NCI-H2081 treated with DMSO at 0.1 percent for 48 hours (cell line): ENCODE data around the gene ITIH6.
"Not testable (repeated sequence)": the region's sequence is repeated elsewhere in the genome, so short reads cannot be mapped to it uniquely, and the experiment has no call there.

Experiments
- DNase-seq: peaks from one replicate; lab custom pipeline; 2025; lab: John Stamatoyannopoulos, UW

ITIH6 gene

DNA sequence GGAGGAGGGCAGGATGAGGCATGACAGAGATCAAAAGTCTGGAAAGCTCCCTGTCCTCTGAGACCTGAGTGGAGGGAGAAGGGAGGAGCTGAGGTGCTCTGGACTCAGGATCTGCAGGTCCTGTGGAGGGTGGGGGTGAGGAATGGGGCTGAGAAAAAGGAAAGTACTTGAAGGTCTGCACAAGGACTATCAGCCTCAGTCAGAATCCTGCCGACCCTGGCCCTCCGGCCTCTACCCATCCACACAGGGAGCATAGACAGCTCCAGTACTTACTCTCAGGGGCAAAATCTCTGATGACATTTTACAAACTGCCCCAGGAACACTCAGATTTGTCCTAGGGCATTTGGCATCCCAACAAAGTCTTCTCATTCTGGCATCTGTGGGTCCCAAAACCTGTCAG, 991 bp upstream of the ITIH6 start:
- no peak for DNase-seq

DNA sequence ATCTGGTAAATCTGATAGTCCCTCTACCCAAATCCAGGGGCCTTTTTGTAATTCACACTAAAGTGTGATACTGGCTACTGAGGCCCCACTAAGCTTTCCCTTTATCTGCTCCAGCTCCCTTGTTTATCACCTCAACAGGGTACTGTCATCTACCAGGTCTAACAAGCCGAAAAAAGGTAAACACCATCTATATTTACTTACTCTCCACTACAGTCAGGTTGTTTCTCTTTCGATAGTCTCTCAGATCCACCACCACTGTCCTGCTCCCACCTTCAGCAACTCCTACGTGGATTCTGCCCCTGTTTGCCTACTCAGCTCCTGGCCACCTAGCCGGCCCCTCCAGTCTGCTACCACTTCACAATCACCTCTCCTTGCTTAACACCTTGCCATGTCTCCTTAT, 3.3 kb downstream of the ITIH6 start:
- DNase-seq, result no peak

GRCh38 chrX:54794028-54794427, 4.0 kb downstream of the ITIH6 start:
- no peak for DNase-seq

DNA sequence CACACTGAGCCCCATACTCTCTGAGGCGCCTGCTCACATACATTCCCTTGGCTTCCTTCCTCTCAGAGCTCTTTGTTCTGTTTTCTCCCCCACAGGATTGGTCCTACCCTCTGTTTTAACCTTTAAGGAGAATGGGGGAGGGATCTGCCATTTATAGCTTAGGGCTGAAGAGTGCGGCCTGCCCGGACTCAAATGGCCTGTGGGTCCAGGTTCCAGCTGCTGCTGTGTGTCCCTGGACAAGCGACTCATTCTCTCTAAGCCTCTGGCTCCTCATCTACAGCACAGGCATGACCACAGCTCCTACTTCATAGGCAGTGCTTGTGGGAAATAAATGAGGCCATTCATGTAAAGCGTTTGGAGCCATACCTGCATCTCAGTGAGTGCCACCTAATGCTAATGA, 8.7 kb downstream of the ITIH6 start:
- not testable (repeated sequence) for DNase-seq

- DNase-seq, result no peak
Observed at GRCh38 chrX:54788446-54788845, 9.6 kb downstream of the ITIH6 start.

GRCh38 chrX:54786967-54787366, 11.1 kb downstream of the ITIH6 start:
- no peak for DNase-seq

GRCh38 chrX:54785901-54786300, 12.2 kb downstream of the ITIH6 start:
- DNase-seq, result no peak

DNA sequence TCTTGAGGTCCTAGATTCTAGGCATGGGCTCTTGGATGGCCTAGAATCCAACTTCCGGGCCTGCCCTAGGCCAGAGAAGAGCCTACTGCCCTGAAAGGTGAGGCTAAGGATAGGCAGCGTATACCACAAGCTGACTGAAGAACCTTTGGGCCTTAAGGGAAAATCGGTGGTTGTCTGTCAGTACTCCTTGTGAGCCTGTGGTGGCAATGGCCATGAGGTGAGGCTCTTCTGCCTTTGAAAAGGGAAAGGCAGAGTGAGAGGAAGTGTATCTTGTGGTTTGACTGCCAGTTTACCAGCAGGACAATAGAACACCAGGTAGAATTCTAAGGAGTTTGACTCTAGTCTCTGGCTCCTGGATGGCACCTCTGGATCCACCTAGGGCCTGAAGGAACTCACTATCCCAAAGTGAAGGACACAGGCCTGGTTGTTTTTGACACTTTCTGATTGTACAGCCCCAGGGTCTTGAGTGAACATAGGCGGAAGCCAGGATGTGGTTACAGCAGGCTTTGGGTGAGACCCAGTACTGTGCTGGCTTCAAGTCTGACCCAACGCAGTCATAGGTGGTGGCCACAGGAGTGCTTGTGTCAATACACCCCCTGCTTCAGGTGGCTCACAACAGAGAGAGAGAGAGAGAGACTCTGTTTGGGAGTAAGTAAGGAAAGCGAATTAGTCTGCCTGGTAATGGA, 20.9 kb downstream of the ITIH6 start:
- DNase-seq, result no peak

DNA sequence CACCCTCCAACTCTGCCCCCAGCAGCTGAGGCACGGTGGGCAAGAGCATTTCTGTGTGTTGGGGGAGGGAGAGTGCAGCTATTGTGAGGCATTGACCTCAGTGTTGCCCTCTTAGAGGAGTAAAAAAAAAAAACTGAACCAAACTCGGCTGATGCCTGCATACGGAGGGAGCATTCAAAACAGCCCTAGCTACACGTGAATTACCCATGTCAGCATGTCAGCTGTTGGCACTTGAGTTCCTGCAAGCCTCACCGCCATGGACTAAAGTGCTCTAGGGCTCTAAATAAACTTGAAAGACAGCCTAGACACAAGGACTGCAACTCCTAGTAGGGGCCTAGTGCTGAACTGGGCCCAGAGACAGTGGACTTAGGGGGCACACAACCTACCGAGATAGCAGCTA, 22.0 kb downstream of the ITIH6 start:
- no peak for DNase-seq

GRCh38 chrX:54774391-54775094, 23.5 kb downstream of the ITIH6 start:
- not testable (repeated sequence) for DNase-seq

DNA sequence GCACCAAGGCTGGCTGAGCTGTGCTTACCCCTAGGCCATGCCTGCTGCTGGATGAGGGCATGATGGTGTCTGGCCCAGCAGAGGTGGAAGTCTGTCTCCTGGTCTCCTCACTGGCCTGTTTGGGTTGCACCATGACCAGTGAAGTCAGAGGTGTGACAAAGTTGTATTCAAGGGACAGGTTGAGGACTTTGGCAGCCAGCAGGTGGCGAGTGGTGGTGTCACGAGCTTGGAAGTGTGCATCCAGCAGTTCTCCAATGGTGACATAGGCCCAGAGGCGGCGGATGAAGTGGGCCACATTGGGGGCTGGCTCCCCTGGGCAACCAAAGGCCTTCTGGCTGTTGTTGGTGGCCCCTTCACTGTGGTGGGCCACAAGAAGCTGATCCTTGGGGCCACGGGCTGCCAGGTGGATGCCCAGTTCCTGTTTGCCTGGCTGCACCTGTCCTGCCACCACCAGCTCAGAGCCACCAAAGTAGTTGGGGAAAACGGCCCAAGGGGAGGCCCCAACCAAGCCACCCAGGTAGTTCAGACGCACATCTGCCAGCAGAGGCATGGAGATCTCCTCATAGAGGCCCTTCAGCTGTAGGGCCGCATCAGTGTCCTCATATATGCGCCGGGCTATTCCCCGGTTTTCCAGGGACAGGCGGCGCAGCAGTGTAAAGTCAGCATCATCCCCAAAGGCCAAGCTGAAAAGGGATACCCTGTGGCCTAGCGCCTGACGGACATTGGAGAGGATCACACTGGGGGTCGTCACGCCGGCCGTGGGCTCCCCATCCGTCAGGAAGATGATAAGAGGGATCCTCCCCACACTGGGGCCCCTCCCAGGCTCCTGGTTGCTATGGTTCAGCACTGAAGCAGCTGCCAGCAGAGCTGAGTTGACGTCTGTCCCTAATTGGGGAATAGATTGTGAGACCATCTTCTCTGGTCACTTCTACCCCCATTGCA, 39.7 kb downstream of the ITIH6 start:
- no peak for DNase-seq

DNA sequence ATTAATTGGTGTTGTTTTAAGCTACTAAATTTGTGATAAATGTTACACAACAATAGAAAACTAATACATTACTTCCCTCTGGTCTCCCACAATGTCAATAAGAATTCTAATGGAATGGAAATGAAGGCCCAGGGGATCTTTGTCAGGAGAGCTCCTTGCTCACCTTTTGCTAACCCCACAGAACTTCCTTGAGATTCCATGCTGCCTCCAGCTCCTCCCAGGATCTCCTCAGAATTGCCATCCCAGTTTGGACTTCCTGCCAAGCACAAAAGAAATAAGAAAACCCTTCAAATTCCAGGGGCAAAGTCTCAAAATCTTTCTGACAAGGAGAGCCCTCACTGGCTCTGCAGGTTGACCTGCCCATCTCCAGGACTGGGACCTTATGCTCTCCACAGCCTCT, 43.2 kb downstream of the ITIH6 start:
- no peak for DNase-seq

GRCh38 chrX:54748626-54749025, 49.4 kb downstream of the ITIH6 start:
- no peak for DNase-seq

- DNase-seq, result no peak
Observed at GRCh38 chrX:54747733-54748393, 50.2 kb downstream of the ITIH6 start.

GRCh38 chrX:54746928-54747327, 51.1 kb downstream of the ITIH6 start:
- no peak for DNase-seq

DNA sequence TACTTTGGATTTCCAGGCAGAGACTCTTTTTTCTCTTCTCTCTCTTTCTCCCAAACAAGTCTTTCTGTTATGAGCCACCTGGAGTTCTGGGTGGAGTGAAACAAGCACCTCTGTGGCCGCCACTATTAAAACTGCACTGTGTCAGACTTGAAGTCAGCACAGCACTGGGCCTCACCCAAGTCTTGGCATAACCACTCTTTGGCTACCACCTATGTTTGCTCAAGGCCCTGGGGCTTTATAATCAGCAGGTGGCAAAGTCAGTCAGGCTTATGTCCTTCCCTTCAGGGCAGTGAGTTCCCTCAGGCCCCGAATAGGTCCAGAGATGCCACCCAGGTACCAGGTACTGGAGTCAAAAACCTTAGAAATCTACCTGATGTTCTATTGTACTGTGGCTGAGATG, 52.4 kb downstream of the ITIH6 start:
- DNase-seq, result no peak

GRCh38 chrX:54738567-54738966, 59.5 kb downstream of the ITIH6 start:
- not testable (repeated sequence) for DNase-seq

GRCh38 chrX:54736298-54736942, 61.6 kb downstream of the ITIH6 start:
- not testable (repeated sequence) for DNase-seq

DNA sequence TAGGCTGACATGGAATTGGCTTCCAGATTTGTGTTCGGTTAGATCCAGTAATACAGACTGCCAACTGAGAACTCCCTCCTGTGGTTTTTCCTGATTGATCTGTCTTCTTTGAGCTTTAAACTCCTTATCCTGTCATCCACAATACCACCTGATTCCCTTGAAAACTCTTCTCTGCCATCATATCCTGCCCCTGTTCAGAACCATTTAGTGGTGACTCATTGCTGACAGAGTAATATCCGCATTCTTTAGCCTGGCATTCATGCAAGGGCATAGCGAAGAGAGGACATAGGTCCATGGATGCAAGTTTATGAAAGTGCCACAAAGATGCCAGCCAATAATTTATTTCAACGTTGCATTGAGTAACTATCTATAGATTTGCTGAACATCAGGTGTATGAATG, 76.6 kb downstream of the ITIH6 start:
- no peak for DNase-seq

- DNase-seq, result no peak
Observed at GRCh38 chrX:54715621-54716020, 82.4 kb downstream of the ITIH6 start.

- no peak for DNase-seq
Observed at GRCh38 chrX:54714424-54714823, 83.6 kb downstream of the ITIH6 start.

DNA sequence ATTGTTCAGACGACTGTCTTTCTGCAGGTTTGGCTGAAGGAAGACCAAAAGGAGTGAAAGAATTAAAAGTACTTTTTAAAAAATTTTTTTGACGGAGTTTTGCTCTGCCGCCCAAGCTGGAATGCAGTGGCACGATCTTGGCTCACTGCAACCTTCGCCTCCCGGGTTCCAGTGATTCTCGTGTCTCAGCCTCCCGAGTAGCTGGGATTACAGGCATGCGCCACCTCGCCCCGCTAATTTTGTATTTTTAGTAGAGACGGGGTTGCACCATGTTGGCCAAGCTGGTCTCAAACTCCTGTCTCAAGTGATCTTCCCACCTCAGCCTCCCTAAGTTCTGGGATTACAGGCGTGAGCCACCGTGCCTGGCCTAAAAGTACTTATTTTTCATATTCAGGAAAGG, 86.3 kb downstream of the ITIH6 start:
- no peak for DNase-seq
